IMR-90 (cell line): Measurements from ENCODE around the gene KCNJ13. TPM values are rescaled to one million over a fixed set of nuclear protein-coding genes. Genes with fewer than 3 reads are reported as not detected.

ENCODE experiments used
- ATAC-seq: fragments of 200-7000 bp; cut with Tn5 transposase; 2 replicates; pipeline ENCODE4 v1.9.1; 2020; ENCODE audit warnings: low read depth, mild to moderate bottlenecking, moderate library complexity
- BruUV-seq: library from RNA; stranded (reverse); fragments of 400-500 nt; replicated peaks from 2 replicates; lab custom pipeline; 2021; lab: Mats Ljungman, UMichigan
- CTCF ChIA-PET: fragments of 300-600 bp; formaldehyde crosslinking; extraction: SDS; loops from one replicate; lab custom pipeline; 2021; ENCODE audit warnings: antibody characterized with exemption; lab: Yijun Ruan, JAX
- POLR2A ChIA-PET: fragments of 300-600 bp; sonication (Branson Sonifier 250); formaldehyde crosslinking; loops from one replicate; lab custom pipeline; 2022; ENCODE audit warnings: antibody characterized with exemption; ENCODE audit not compliant: unreplicated experiment; lab: Charles Lee
- DNase-seq: peaks from one replicate; pipeline ENCODE4 v3.0.0; 2013
- H2AFZ ChIP-seq: replicated peaks from 2 replicates; pipeline ENCODE3; 2013; ENCODE audit warnings: low read length, mild to moderate bottlenecking; ENCODE audit not compliant: poor library complexity
- H2AK5ac ChIP-seq: 2 replicates; pipeline ENCODE4 v1.6.1; 2013; ENCODE audit warnings: low read depth, low read length, inconsistent platforms
- H2AK9ac ChIP-seq: replicated peaks from 2 replicates; pipeline ENCODE3; 2013; ENCODE audit warnings: mild to moderate bottlenecking, low read depth, low read length, moderate library complexity; ENCODE audit not compliant: poor library complexity
- H2BK120ac ChIP-seq: 2 replicates; pipeline ENCODE4 v1.6.1; 2013; ENCODE audit warnings: low read depth, low read length, inconsistent platforms
- H2BK15ac ChIP-seq: 3 replicates; pipeline ENCODE4 v1.6.1; 2013; ENCODE audit warnings: low read depth, low read length, inconsistent platforms
- H2BK20ac ChIP-seq: 2 replicates; pipeline ENCODE4 v1.6.1; 2013; ENCODE audit warnings: low read depth, mild to moderate bottlenecking, inconsistent platforms, low read length, moderate library complexity
- H2BK5ac ChIP-seq: 2 replicates; pipeline ENCODE4 v1.6.1; 2013; ENCODE audit warnings: mild to moderate bottlenecking, low read depth, low read length, inconsistent platforms; ENCODE audit not compliant: poor library complexity, severe bottlenecking
- H3K14ac ChIP-seq: replicated peaks from 2 replicates; pipeline ENCODE4 v1.6.1; 2013; ENCODE audit warnings: low read depth, low read length, inconsistent platforms
- H3K18ac ChIP-seq: 2 replicates; pipeline ENCODE4 v1.6.1; 2013; ENCODE audit warnings: low read depth, low read length, control low read depth
- H3K23ac ChIP-seq: 2 replicates; pipeline ENCODE4 v1.6.1; 2013; ENCODE audit warnings: low read depth, low read length, inconsistent platforms
- H3K27ac ChIP-seq: 2 replicates; pipeline ENCODE4 v1.5.1; 2013; ENCODE audit warnings: mild to moderate bottlenecking, control low read depth, low read length; ENCODE audit not compliant: insufficient read depth
- H3K27me3 ChIP-seq: 2 replicates; pipeline ENCODE4 v1.6.1; 2013; ENCODE audit warnings: low read length; ENCODE audit not compliant: control insufficient read depth, insufficient read depth
- H3K36me3 ChIP-seq: 2 replicates; pipeline ENCODE4 v1.6.1; 2013; ENCODE audit warnings: low read length, mixed read lengths; ENCODE audit not compliant: control insufficient read depth, insufficient read depth
- H3K4ac ChIP-seq: 2 replicates; pipeline ENCODE4 v1.6.1; 2013; ENCODE audit warnings: low read depth, low read length, inconsistent platforms
- H3K4me1 ChIP-seq: 2 replicates; pipeline ENCODE4 v1.6.1; 2013; ENCODE audit warnings: low read length, mixed read lengths; ENCODE audit not compliant: control insufficient read depth, insufficient read depth
- H3K4me2 ChIP-seq: 2 replicates; pipeline ENCODE4 v1.6.1; 2013; ENCODE audit warnings: low read depth, mild to moderate bottlenecking, control low read depth, low read length, moderate library complexity
- H3K4me3 ChIP-seq: 2 replicates; pipeline ENCODE4 v1.5.1; 2013; ENCODE audit warnings: low read depth, mild to moderate bottlenecking, control low read depth, low read length, moderate library complexity; ENCODE audit not compliant: insufficient read depth
- H3K56ac ChIP-seq: 2 replicates; pipeline ENCODE4 v1.6.1; 2013; ENCODE audit warnings: low read length, inconsistent platforms; ENCODE audit not compliant: insufficient read depth; ENCODE audit errors: extremely low read depth
- H3K79me1 ChIP-seq, 2 experiments: 2 replicates each; pipeline ENCODE4 v1.6.1; 2013; ENCODE audit warnings: low read length in 2 of 2, inconsistent platforms in 1 of 2, low read depth in 1 of 2
- H3K9ac ChIP-seq: 2 replicates; pipeline ENCODE4 v1.6.1; 2013; ENCODE audit warnings: low read depth, low read length, control low read depth
- H3K9me1 ChIP-seq: 2 replicates; pipeline ENCODE4 v1.6.1; 2013; ENCODE audit warnings: low read length, inconsistent platforms; ENCODE audit not compliant: insufficient read depth
- H3K9me3 ChIP-seq: 2 replicates; pipeline ENCODE4 v1.6.1; 2013; ENCODE audit warnings: low read length; ENCODE audit not compliant: control insufficient read depth, insufficient read depth
- H4K20me1 ChIP-seq: 2 replicates; pipeline ENCODE4 v1.6.1; 2013; ENCODE audit warnings: low read length, inconsistent platforms; ENCODE audit not compliant: insufficient read depth
- H4K5ac ChIP-seq: 2 replicates; pipeline ENCODE4 v1.6.1; 2013; ENCODE audit warnings: mild to moderate bottlenecking, low read depth, low read length, control low read depth
- H4K8ac ChIP-seq, 2 experiments: 2 replicates each; pipeline ENCODE4 v1.6.1; 2013; ENCODE audit warnings: low read depth in 2 of 2, low read length in 2 of 2, control low read depth in 1 of 2, inconsistent platforms in 1 of 2
- H4K91ac ChIP-seq: 2 replicates; pipeline ENCODE4 v1.6.1; 2013; ENCODE audit warnings: low read depth, low read length, inconsistent platforms; ENCODE audit not compliant: insufficient read depth
- CEBPB ChIP-seq: IDR thresholded peaks from 2 replicates; pipeline ENCODE4 v1.6.1; 2012; ENCODE audit warnings: low read depth, low read length, improper control_type of control experiment
- RFX5 ChIP-seq: IDR thresholded peaks from 2 replicates; pipeline ENCODE4 v1.8.0; 2012; ENCODE audit warnings: low read depth, mild to moderate bottlenecking, low read length, moderate library complexity
- WGBS, 2 experiments: methylation state at CpG; one replicate each; pipeline versions ENCODE4 v1.1.5 to v1.1.7; 2013; ENCODE audit warnings: missing lambda C conversion rate in 2 of 2; ENCODE audit not compliant: insufficient read length in 1 of 2; ENCODE audit errors: extremely low coverage in 2 of 2; 5-methylcytosine and 5-hydroxymethylcytosine counted together
- dilution Hi-C: fragments of 300-500 bp; cut with HindIII; formaldehyde crosslinking; loops from one replicate; pipeline ENCODE4 v1.14.3; 2018; ENCODE audit warnings: low sequenced_read_pairs; ENCODE audit not compliant: unreplicated experiment
- in situ Hi-C: fragments of 300-500 bp; cut with MboI; formaldehyde crosslinking; loops from 3 replicates; pipeline ENCODE4 v1.14.3; 2019; ENCODE audit warnings: low sequenced_read_pairs, inconsistent platforms, mixed read lengths
- intact Hi-C: fragments of 100-400 bp; cut with micrococcal nuclease; formaldehyde crosslinking; loops from 2 replicates; pipeline ENCODE4 v1.10.0; 2022
- polyA plus RNA-seq, 3 experiments: library from polyadenylated mRNA; depleted of rRNA; stranded (reverse); fragments of >200 nt; gene quantifications; 2 replicates each; pipeline ENCODE4 v1.2.3, GENCODE V29; 2012; ENCODE audit warnings: low replicate concordance in 1 of 3
- total RNA-seq: library from RNA; depleted of rRNA; stranded (reverse); fragments of >200 nt; gene quantifications from 2 replicates; pipeline ENCODE4 v1.2.3, GENCODE V29; 2012

Gene KCNJ13
- total and polyA plus RNA-seq, 2 of the 4 experiments (the other 2 are of a cell fraction) = not detected

GRCh38 chr2:232791518-232791917, 15.2 kb upstream of the KCNJ13 start:
- no peak overlapping the region for H2AK5ac ChIP-seq
- no peak overlapping the region for H3K9ac ChIP-seq
- DNase-seq = no peak
- dilution Hi-C loops = no loop called here
- H3K4ac ChIP-seq = no peak overlapping the region
- no peak overlapping the region for H2AFZ ChIP-seq
- no peak overlapping the region for H4K5ac ChIP-seq
- in situ Hi-C loops = no loop called here
- no peak overlapping the region for H2BK15ac ChIP-seq
- H3K36me3 ChIP-seq = peaks cover 25% of the 10 kb centered on the region
- H4K8ac ChIP-seq = no peak overlapping the region
- intact Hi-C loops = no loop called here
- no peaks in the 10 kb centered on the region for H3K4me1 ChIP-seq
- no peak overlapping the region for H3K4me2 ChIP-seq
- H2BK5ac ChIP-seq = no peak overlapping the region
- no peak overlapping the region for H2BK20ac ChIP-seq
- H4K91ac ChIP-seq = no peak overlapping the region
- 83% methylated on average over 1 of the region's 4 CpGs; no CpG with 5 or more reads in 1 of the 2 experiments for WGBS, 2 experiments
- no peak overlapping the region for H3K56ac ChIP-seq
- no peaks in the 10 kb centered on the region for H3K9me3 ChIP-seq
- H3K79me1 ChIP-seq = no peaks in the 10 kb centered on the region; a peak in 1 of 4 replicates
- no peak overlapping the region for H2AK9ac ChIP-seq
- H3K18ac ChIP-seq = no peak overlapping the region
- H3K27ac ChIP-seq = no peak overlapping the region
- ATAC-seq = no peak
- no peak overlapping the region for H3K4me3 ChIP-seq
- no peaks in the 10 kb centered on the region for H3K9me1 ChIP-seq
- no peaks in the 10 kb centered on the region for H3K27me3 ChIP-seq
- ChIA-PET POLR2A (no interaction called here), CTCF (no interaction called here)
- no peak overlapping the region for H3K14ac ChIP-seq
- no peaks in the 10 kb centered on the region for H4K20me1 ChIP-seq
- H3K23ac ChIP-seq = no peak overlapping the region
- BruUV-seq = no TSS peak
- no peak overlapping the region for H2BK120ac ChIP-seq
- no peak for TF ChIP-seq RFX5
- no peak for TF ChIP-seq CEBPB
